GM12878 (cell line): ENCODE data around the gene MYO7A. TPM values are rescaled to one million over a fixed set of nuclear protein-coding genes. Genes with fewer than 3 reads are reported as not detected.

Experiments used
- ATAC-seq: fragments of 200-7000 bp; cut with Tn5 transposase; 3 replicates; pipeline ENCODE4 v1.9.1; 2020; ENCODE audit warnings: mild to moderate bottlenecking, moderate library complexity
- BruUV-seq: library from RNA; stranded (reverse); fragments of 400-500 nt; replicated peaks from 2 replicates; lab custom pipeline; 2021; lab: Mats Ljungman, UMichigan
- CTCF ChIA-PET: fragments of 300-600 bp; sonication (Branson Sonifier 250); formaldehyde crosslinking; extraction: SDS; loops from one replicate; lab custom pipeline; 2021; ENCODE audit warnings: inconsistent platforms; lab: Yijun Ruan, JAX
- POLR2A ChIA-PET: fragments of 350-600 bp; formaldehyde crosslinking; extraction: SDS; loops from one replicate; lab custom pipeline; 2021; ENCODE audit warnings: inconsistent platforms; lab: Charles Lee
- RAD21 ChIA-PET: fragments of 300-600 bp; sonication (Branson Sonifier 250); formaldehyde crosslinking; loops from one replicate; lab custom pipeline; 2023; ENCODE audit warnings: antibody characterized with exemption; ENCODE audit not compliant: unreplicated experiment; lab: Charles Lee
- SMC1A ChIA-PET: fragments of 300-600 bp; sonication (Branson Sonifier 250); formaldehyde crosslinking; loops from one replicate; lab custom pipeline; 2023; ENCODE audit not compliant: unreplicated experiment, uncharacterized antibody; lab: Charles Lee
- DNase-seq: peaks from one replicate; pipeline ENCODE4 v3.0.0-alpha.2; 2011; ENCODE audit warnings: low read depth, low spot score
- FAIRE-seq: peaks from 3 replicates; lab custom pipeline; 2011; peaks lifted over from hg19 to GRCh38; lab: Jason Lieb, UNC
- H2AFZ ChIP-seq: 2 replicates; pipeline ENCODE4 v1.6.0; 2011; ENCODE audit warnings: low read depth, low read length, control low read depth; ENCODE audit not compliant: control insufficient read depth
- H3K27ac ChIP-seq: 2 replicates; pipeline ENCODE4 v1.5.1; 2011; ENCODE audit warnings: control low read depth; ENCODE audit not compliant: control insufficient read depth, insufficient read depth
- H3K27me3 ChIP-seq, 2 experiments: replicated peaks in 1 of 2; 2 replicates each; pipeline versions ENCODE4 v1.6.0 to v1.6.1; 2011; ENCODE audit warnings: low read length in 1 of 2; ENCODE audit not compliant: control insufficient read depth in 2 of 2, insufficient read depth in 2 of 2
- H3K36me3 ChIP-seq, 2 experiments: 2 replicates each; pipeline ENCODE4 v1.5.1; 2011; ENCODE audit warnings: low read length in 1 of 2; ENCODE audit not compliant: control insufficient read depth in 2 of 2, insufficient read depth in 2 of 2
- H3K4me1 ChIP-seq: 2 replicates; pipeline ENCODE4 v1.6.1; 2011; ENCODE audit warnings: mild to moderate bottlenecking, low read length, moderate library complexity, mixed read lengths; ENCODE audit not compliant: control insufficient read depth, insufficient read depth
- H3K4me2 ChIP-seq: 2 replicates; pipeline ENCODE4 v1.6.0; 2011; ENCODE audit warnings: control low read depth; ENCODE audit not compliant: control insufficient read depth, insufficient read depth
- H3K4me3 ChIP-seq: fragments of 200-600 bp; sonication (generic); 2 replicates; pipeline ENCODE4 v1.5.1; 2016
- H3K79me2 ChIP-seq: 2 replicates; pipeline ENCODE4 v1.6.0; 2011; ENCODE audit warnings: low read length; ENCODE audit not compliant: control insufficient read depth, insufficient read depth
- H3K9ac ChIP-seq: 2 replicates; pipeline ENCODE4 v1.8.0; 2011; ENCODE audit warnings: low read length, control low read depth, mixed read lengths; ENCODE audit not compliant: control insufficient read depth, insufficient read depth
- H3K9me3 ChIP-seq: replicated peaks from 3 replicates; pipeline ENCODE4 v1.5.1; 2011; ENCODE audit warnings: mild to moderate bottlenecking, low read length; ENCODE audit not compliant: control insufficient read depth, insufficient read depth
- H4K20me1 ChIP-seq: 2 replicates; pipeline ENCODE4 v1.6.0; 2011; ENCODE audit not compliant: control insufficient read depth, insufficient read depth
- ASH2L ChIP-seq: fragments of 300-600, 200-600 bp; sonication (generic); IDR thresholded peaks from 2 replicates; pipeline ENCODE4 v1.6.1; 2017; ENCODE audit warnings: low read depth, mild to moderate bottlenecking, borderline replicate concordance
- BACH1 ChIP-seq: fragments of 450-650 bp; IDR thresholded peaks from 2 replicates; pipeline ENCODE4 v1.6.1; 2017; ENCODE audit warnings: mild to moderate bottlenecking, borderline replicate concordance
- BCL11A ChIP-seq: IDR thresholded peaks from 2 replicates; pipeline ENCODE4 v1.6.1; 2011; ENCODE audit warnings: low read depth, low read length
- IKZF1 ChIP-seq: fragments of 450-650 bp; conservative IDR thresholded peaks from 2 replicates; pipeline ENCODE4 v1.6.1; 2017; ENCODE audit warnings: antibody characterized with exemption, mild to moderate bottlenecking
- IKZF2 ChIP-seq, 2 experiments: fragments of 450-650 bp; IDR thresholded peaks; 2 replicates each; pipeline ENCODE4 v1.6.1; 2017; ENCODE audit warnings: mild to moderate bottlenecking in 2 of 2, moderate library complexity in 2 of 2
- IRF4 ChIP-seq: IDR thresholded peaks from 2 replicates; pipeline ENCODE4 v1.6.1; 2011; ENCODE audit warnings: low read depth, low read length
- PAX8 ChIP-seq: fragments of 450-650 bp; IDR thresholded peaks from 2 replicates; pipeline ENCODE4 v1.6.1; 2017; ENCODE audit warnings: mild to moderate bottlenecking, moderate library complexity
- RELA ChIP-seq: fragments of 450-650 bp; IDR thresholded peaks from 2 replicates; pipeline ENCODE4 v1.8.0; 2014; ENCODE audit warnings: borderline replicate concordance; ENCODE audit not compliant: partially characterized antibody
- TARDBP ChIP-seq: IDR thresholded peaks from 2 replicates; pipeline ENCODE4 v1.6.1; 2016; ENCODE audit warnings: borderline replicate concordance
- TCF3 ChIP-seq: IDR thresholded peaks from 2 replicates; pipeline ENCODE4 v1.6.1; 2012; ENCODE audit warnings: low read depth, mild to moderate bottlenecking, low read length, borderline replicate concordance; ENCODE audit not compliant: insufficient read depth
- WGBS: methylation state at CpG from one replicate; pipeline ENCODE4 v1.1.6; 2016; ENCODE audit warnings: low lambda C conversion rate; ENCODE audit not compliant: insufficient replicate concordance, insufficient coverage; ENCODE audit errors: missing lambda C conversion rate; 5-methylcytosine and 5-hydroxymethylcytosine counted together
- in situ Hi-C: fragments of 300-500 bp; cut with MboI; formaldehyde crosslinking; loops from 9 replicates; pipeline ENCODE4 v1.14.3; 2018; ENCODE audit warnings: mixed read lengths
- intact Hi-C: fragments of 100-400 bp; cut with micrococcal nuclease; formaldehyde crosslinking; loops from one replicate; pipeline ENCODE4 v1.14.2; 2022; ENCODE audit not compliant: unreplicated experiment
- polyA plus RNA-seq, 11 experiments: library from polyadenylated mRNA; depleted of rRNA in 4 of 11; unstranded in 6 of 11; stranded (reverse) in 5 of 11; fragments of >200 nt; fragmentation: Nextera tagmentation in 4 of 11; fragmentation: Illumina TruSeq in 1 of 11; extraction: Ambion mirVana in 4 of 11; extraction: Trizol in 1 of 11; gene quantifications; 1 replicate in 1 of 11; 2 replicates in 10 of 11; pipeline versions ENCODE4 v1.2.1 to v1.2.3, GENCODE V29; 2011 to 2016; ENCODE audit warnings: inconsistent platforms in 2 of 11, missing spikeins in 2 of 11, low read depth in 1 of 11
- total RNA-seq, 4 experiments: library from RNA; depleted of rRNA in 3 of 4; stranded (reverse); fragments of >200 nt in 3 of 4; fragmentation: Illumina TruSeq in 1 of 4; extraction: Trizol in 1 of 4; gene quantifications; 2 replicates each; pipeline versions ENCODE4 v1.2.1 to v1.2.3, GENCODE V29; 2013 to 2021
- TF ChIP-seq, protein P1 (sequence below): IDR thresholded peaks from 2 replicates; pipeline ENCODE4 v1.6.1; 2012; ENCODE audit warnings: low read length, inconsistent platforms
- TF ChIP-seq, protein P2 (sequence below): fragments of 450-650 bp; IDR thresholded peaks from 2 replicates; pipeline ENCODE4 v1.6.1; 2014; ENCODE audit warnings: mild to moderate bottlenecking

Gene MYO7A
- total and polyA plus RNA-seq, 10 of the 15 experiments (the other 5 are each of a cell fraction or from before 2014, with no cell fraction given) = 0.01 to 0.21 (median 0.04) TPM; not detected in 6

DNA sequence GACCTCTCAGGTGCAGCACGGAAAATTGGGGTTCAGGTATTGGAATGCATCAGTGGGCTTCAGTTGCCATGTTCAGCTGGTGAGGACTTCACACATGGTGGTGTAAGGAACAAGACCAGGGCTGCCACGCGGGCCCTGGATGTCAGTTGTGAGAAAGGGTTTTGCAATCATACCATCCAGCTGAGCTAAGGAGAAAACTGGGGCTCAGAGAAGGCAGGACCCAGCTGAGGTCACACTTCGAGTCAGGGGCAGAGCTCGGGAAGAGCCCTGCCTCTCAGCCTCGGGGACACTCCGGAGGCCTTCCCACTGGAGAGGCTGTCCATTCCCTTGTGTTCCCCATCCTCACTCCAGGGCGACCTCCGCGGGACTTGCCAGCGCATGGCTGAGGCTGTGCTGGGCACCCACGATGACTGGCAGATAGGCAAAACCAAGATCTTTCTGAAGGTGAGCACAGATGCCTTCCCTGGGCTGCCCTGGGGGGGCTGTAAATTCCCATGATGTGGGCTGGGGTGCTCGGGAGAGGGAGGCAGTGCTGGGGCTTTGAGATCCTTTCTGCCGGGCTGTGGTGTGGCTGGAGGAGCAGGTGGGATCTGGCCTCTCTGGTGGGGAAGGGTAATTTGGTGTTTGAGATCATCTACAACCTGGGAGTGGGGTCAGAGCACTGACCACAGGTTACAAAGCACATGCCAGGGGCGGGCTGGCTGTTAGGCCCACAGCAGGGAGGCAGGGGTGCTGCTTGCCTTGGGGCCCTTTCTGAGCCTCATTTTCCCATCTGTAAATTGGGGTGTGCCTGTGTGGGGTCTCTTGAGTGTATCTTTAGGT lies 47.2 kb downstream of the MYO7A start:
- peaks cover 7% of the 10 kb centered on the region for H3K4me1 ChIP-seq
- intact Hi-C loops (no loop called here), in situ Hi-C loops (no loop called here)
- ChIA-PET RAD21 (no interaction called here), POLR2A (no interaction called here), CTCF (interaction anchor here (0.6 kb wide), 1 partner anchor 800 kb away, joined by 3 read pairs; no protein-coding TSS in a partner anchor), SMC1A (no interaction called here)
- H2AFZ ChIP-seq = peak overlapping the region; percentile 31
- no peaks in the 10 kb centered on the region; a peak in 1 of 4 replicates for H3K27me3 ChIP-seq
- no peaks in the 10 kb centered on the region for H3K36me3 ChIP-seq
- peak; percentile 26; the same call in 2 of the 3 replicates for ATAC-seq
- no peak for DNase-seq
- H3K4me2 ChIP-seq = no peak overlapping the region
- TF ChIP-seq TARDBP (no peak), IKZF1 (no peak), BACH1 (no peak), BCL11A (no peak), RELA (no peak), ASH2L (no peak), IKZF2 (IDR thresholded peaks at IDR 0.05) (no peak), IRF4 (no peak), PAX8 (no peak), TCF3 (no peak)
- TF ChIP-seq, protein P1, sequence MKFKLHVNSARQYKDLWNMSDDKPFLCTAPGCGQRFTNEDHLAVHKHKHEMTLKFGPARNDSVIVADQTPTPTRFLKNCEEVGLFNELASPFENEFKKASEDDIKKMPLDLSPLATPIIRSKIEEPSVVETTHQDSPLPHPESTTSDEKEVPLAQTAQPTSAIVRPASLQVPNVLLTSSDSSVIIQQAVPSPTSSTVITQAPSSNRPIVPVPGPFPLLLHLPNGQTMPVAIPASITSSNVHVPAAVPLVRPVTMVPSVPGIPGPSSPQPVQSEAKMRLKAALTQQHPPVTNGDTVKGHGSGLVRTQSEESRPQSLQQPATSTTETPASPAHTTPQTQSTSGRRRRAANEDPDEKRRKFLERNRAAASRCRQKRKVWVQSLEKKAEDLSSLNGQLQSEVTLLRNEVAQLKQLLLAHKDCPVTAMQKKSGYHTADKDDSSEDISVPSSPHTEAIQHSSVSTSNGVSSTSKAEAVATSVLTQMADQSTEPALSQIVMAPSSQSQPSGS = no peak
- TF ChIP-seq, protein P2, sequence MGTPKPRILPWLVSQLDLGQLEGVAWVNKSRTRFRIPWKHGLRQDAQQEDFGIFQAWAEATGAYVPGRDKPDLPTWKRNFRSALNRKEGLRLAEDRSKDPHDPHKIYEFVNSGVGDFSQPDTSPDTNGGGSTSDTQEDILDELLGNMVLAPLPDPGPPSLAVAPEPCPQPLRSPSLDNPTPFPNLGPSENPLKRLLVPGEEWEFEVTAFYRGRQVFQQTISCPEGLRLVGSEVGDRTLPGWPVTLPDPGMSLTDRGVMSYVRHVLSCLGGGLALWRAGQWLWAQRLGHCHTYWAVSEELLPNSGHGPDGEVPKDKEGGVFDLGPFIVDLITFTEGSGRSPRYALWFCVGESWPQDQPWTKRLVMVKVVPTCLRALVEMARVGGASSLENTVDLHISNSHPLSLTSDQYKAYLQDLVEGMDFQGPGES = no peak
- no TSS peak for BruUV-seq
- H3K27ac ChIP-seq = no peak overlapping the region
- no peaks in the 10 kb centered on the region for H4K20me1 ChIP-seq
- no peaks in the 10 kb centered on the region for H3K9me3 ChIP-seq
- no peaks in the 10 kb centered on the region for H3K79me2 ChIP-seq
- no peak overlapping the region for H3K9ac ChIP-seq
- WGBS = 37% methylated on average over 15 of the region's 15 CpGs
- H3K4me3 ChIP-seq = no peak overlapping the region
- no peak for FAIRE-seq
